ENCODE measurements around the gene ARL6IP4. TPM values are rescaled to one million over a fixed set of nuclear protein-coding genes. Genes with fewer than 3 reads are reported as not detected.

ARL6IP4 gene
- total RNA-seq, 1 donor from 2014 or later, result 163 TPM

DNA sequence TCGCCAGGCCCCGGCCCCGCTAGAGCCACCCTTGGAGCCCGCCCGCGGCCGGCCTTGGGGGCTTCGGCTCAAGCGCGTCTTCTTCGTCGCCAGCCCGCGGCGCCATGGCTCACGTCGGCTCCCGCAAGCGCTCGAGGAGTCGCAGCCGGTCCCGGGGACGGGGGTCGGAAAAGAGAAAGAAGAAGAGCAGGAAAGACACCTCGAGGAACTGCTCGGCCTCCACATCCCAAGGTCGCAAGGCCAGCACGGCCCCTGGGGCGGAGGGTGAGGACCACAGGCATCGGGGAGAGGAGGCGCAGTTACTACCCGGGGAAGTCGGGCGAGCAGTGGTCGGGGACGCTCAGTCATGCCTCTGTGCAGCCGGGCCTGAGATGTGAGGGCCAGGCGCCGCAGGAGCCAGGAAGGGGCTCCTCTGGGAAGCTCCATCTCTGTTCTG lies 573 bp downstream of the ARL6IP4 start:
- no peaks in the 10 kb centered on the region for H3K9me3 Mint-ChIP-seq
- intact Hi-C loops (cut with micrococcal nuclease), result loop anchor here (5.0 kb wide), 1 partner anchor 171 kb away; the partner anchor contains the start of gene PITPNM2
- peak overlapping the region; percentile 81 for H3K27ac Mint-ChIP-seq
- TF ChIP-seq, protein P1, sequence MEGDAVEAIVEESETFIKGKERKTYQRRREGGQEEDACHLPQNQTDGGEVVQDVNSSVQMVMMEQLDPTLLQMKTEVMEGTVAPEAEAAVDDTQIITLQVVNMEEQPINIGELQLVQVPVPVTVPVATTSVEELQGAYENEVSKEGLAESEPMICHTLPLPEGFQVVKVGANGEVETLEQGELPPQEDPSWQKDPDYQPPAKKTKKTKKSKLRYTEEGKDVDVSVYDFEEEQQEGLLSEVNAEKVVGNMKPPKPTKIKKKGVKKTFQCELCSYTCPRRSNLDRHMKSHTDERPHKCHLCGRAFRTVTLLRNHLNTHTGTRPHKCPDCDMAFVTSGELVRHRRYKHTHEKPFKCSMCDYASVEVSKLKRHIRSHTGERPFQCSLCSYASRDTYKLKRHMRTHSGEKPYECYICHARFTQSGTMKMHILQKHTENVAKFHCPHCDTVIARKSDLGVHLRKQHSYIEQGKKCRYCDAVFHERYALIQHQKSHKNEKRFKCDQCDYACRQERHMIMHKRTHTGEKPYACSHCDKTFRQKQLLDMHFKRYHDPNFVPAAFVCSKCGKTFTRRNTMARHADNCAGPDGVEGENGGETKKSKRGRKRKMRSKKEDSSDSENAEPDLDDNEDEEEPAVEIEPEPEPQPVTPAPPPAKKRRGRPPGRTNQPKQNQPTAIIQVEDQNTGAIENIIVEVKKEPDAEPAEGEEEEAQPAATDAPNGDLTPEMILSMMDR (IDR thresholded peaks at IDR 0.05), result no peak
- peak; percentile 26 for ATAC-seq (ENCODE audit: low read depth)
- H3K36me3 Mint-ChIP-seq (ENCODE audit: low read depth), result peaks cover 24% of the 10 kb centered on the region
- ChIA-PET CTCF (no interaction called here), POLR2A (interaction anchor here (0.8 to 2.0 kb wide), 3 partner anchors 32 to 252 kb away, joined by 3 to 9 read pairs (median 3); partner anchors contain the start of genes MPHOSPH9 and MTRFR)
- H3K27me3 Mint-ChIP-seq, result no peaks in the 10 kb centered on the region
- DNase-seq, result no peak
- H3K4me1 Mint-ChIP-seq, result peaks cover 49% of the 10 kb centered on the region
- peak overlapping the region; percentile 88 for H3K4me3 Mint-ChIP-seq

DNA sequence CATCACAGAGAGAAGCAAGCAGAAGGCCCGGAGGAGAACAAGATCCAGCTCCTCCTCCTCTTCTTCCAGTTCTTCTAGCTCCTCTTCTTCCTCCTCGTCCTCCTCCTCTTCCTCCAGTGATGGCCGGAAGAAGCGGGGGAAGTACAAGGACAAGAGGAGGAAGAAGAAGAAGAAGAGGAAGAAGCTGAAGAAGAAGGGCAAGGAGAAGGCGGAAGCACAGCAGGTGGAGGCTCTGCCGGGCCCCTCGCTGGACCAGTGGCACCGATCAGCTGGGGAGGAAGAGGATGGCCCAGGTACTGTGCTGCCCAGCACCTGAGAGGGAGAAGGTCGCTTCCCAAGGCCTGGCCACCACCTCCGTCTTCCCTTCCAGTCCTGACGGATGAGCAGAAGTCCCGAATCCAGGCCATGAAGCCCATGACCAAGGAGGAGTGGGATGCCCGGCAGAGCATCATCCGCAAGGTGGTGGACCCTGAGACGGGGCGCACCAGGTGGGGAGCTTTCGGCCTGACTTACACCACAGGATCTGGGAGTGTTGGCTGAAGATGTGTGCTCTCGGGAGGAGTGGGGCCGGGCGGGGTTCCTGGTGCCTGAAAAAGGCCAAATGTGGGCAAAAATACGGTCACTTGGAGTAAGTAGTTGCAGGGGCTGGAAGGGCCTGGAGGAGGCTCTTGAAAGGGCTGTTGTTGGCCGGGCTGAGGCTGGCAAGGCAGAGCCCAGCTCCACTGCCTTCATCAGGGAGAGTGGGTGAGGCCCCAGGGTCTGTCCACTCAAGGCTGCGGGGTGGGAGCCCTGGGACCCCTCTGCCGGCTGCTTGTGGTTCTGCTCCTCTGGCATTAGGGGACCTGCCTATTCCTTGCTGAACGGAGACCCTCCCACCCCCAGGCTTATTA lies 1.4 kb downstream of the ARL6IP4 start:
- ChIA-PET CTCF (interaction anchor here (0.9 to 1.5 kb wide), 2 partner anchors 61 to 256 kb away, joined by 3 to 5 read pairs; no protein-coding TSS in a partner anchor), POLR2A (interaction anchor here (0.8 to 2.0 kb wide), 6 partner anchors 31 to 256 kb away, joined by 3 to 9 read pairs (median 3); partner anchors contain the start of genes MPHOSPH9 and MTRFR)
- Mint-ChIP-seq H3K9me3 (no peaks in the 10 kb centered on the region), H3K36me3 (ENCODE audit: low read depth) (peaks cover 26% of the 10 kb centered on the region), H3K4me1 (peaks cover 43% of the 10 kb centered on the region), H3K27ac (peak overlapping the region; percentile 81), H3K27me3 (no peaks in the 10 kb centered on the region), H3K4me3 (peak overlapping the region; percentile 88)
- TF ChIP-seq, protein P1 (IDR thresholded peaks at IDR 0.05), result no peak
- ATAC-seq (ENCODE audit: low read depth), result no peak
- intact Hi-C loops (cut with micrococcal nuclease), result loop anchor here (5.0 kb wide), 1 partner anchor 170 kb away; the partner anchor contains the start of gene PITPNM2
- no peak for DNase-seq

DNA sequence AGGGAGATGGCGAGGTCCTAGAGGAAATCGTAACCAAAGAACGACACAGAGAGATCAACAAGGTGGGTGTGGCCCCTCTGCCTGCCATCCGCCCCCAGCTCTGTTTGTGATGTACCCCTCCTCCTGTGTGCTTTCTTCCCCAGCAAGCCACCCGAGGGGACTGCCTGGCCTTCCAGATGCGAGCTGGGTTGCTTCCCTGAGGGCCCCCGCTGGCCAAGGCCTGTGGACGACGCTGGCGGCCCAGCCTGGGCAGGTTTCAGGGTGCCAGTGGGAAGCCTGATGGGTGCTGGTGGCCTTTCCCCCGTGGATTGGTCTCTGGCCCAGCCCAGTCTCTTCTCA lies 2.0 kb downstream of the ARL6IP4 start:
- POLR2A ChIA-PET, result interaction anchor here (1.0 to 2.0 kb wide), 3 partner anchors 14 to 256 kb away, joined by 3 to 9 read pairs (median 3); partner anchors contain the start of genes MPHOSPH9 and MTRFR
- Mint-ChIP-seq H3K4me3 (peak overlapping the region; percentile 88), H3K36me3 (ENCODE audit: low read depth) (peaks cover 26% of the 10 kb centered on the region), H3K27me3 (no peaks in the 10 kb centered on the region), H3K27ac (no peak overlapping the region), H3K4me1 (peaks cover 43% of the 10 kb centered on the region), H3K9me3 (no peaks in the 10 kb centered on the region)
- no peak for DNase-seq
- ATAC-seq (ENCODE audit: low read depth), result no peak
- intact Hi-C loops (cut with micrococcal nuclease), result loop anchor here (5.0 kb wide), 1 partner anchor 170 kb away; the partner anchor contains the start of gene PITPNM2
- TF ChIP-seq, protein P1 (IDR thresholded peaks at IDR 0.05), result no peak
- CTCF ChIA-PET, result interaction anchor here (0.9 to 1.5 kb wide), 2 partner anchors 61 to 256 kb away, joined by 3 to 5 read pairs; no protein-coding TSS in a partner anchor

DNA sequence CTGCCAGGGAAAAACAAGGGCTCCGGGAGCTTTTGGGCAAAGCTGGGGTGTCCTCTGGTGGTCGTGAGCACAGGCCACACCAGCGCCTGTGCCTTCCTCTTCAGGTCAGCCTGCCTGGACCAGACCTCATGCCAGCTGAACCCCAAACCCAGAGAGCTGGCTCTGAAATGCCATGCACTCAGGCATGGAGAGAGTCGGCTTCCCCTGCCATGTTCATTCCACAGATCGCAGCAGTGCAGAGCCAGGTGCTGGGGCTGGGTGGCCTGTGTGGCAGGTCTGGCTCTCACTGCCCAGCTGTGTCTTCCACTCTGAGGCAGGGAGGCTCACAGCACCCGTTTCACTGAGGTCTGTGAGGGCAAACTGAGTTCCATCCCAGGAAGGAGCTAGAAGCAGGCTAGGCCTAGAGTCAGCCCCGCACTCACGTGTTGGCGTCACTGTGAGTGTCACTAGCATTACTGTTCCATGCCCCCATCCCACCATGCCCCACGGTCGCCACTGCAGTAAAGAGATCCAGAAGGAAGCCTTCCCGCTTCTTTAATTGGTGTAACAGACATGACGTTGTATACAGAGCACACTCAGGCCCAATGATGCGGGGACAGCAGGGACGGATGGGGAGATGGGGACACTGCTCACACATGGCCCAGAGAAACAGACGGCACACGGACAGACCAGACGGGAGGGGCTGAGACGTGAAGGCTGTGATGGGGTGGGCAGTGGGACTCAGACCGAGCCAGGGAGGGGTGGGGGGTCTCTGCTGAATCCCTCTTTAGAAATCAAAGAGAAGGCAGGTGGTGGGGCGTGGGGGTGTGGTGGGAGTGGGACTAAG lies 2.7 kb downstream of the ARL6IP4 start:
- no peak overlapping the region for H3K27ac Mint-ChIP-seq
- H3K9me3 Mint-ChIP-seq, result no peaks in the 10 kb centered on the region
- H3K4me1 Mint-ChIP-seq, result peaks cover 41% of the 10 kb centered on the region
- ATAC-seq (ENCODE audit: low read depth), result no peak
- intact Hi-C loops (cut with micrococcal nuclease), result loop anchor here (5.0 kb wide), 1 partner anchor 169 kb away; the partner anchor contains the start of gene PITPNM2
- H3K27me3 Mint-ChIP-seq, result no peaks in the 10 kb centered on the region
- ChIA-PET CTCF (interaction anchor here (0.9 to 1.5 kb wide), 2 partner anchors 60 to 255 kb away, joined by 3 to 5 read pairs; no protein-coding TSS in a partner anchor), POLR2A (interaction anchor here (0.6 to 2.0 kb wide), 3 partner anchors 15 to 250 kb away, joined by 3 to 9 read pairs (median 3); partner anchors contain the start of genes ABCB9, MPHOSPH9 and MTRFR)
- peaks cover 29% of the 10 kb centered on the region for H3K36me3 Mint-ChIP-seq (ENCODE audit: low read depth)
- TF ChIP-seq, protein P1 (IDR thresholded peaks at IDR 0.05), result no peak
- no peak for DNase-seq
- peak overlapping the region; percentile 3 for H3K4me3 Mint-ChIP-seq
